GM18526 (cell line): ENCODE data around the gene EYS.

Experiments used
- POLR2A ChIP-seq: IDR thresholded peaks from 3 replicates; pipeline ENCODE4 v1.6.1; 2011; ENCODE audit not compliant: insufficient read length; ENCODE audit errors: extremely low read depth

EYS gene

DNA sequence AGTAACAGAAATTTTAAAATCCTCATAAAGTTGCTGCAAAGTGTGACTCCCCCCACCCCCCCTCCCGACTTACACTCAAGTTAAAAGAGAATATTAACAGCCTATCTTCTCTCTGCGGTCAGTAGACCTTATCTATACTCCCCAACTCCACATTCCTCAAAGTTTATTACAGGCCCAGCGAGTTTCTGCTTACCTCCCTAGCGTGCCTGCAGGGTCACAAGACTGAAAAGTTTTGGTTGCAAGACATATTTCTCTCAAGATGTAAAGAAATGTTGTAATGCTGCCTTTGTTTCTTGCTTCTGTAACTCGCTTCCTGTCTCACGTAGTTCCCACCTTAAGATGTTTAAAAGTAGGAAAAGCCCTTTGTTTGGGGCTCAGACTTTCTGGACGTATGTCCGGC is 1371.8 kb downstream of the EYS start:
- TF ChIP-seq POLR2A: no peak

- TF ChIP-seq POLR2A: no peak
Measured at GRCh38 chr6:64334636-64335035, 1372.4 kb downstream of the EYS start.

DNA sequence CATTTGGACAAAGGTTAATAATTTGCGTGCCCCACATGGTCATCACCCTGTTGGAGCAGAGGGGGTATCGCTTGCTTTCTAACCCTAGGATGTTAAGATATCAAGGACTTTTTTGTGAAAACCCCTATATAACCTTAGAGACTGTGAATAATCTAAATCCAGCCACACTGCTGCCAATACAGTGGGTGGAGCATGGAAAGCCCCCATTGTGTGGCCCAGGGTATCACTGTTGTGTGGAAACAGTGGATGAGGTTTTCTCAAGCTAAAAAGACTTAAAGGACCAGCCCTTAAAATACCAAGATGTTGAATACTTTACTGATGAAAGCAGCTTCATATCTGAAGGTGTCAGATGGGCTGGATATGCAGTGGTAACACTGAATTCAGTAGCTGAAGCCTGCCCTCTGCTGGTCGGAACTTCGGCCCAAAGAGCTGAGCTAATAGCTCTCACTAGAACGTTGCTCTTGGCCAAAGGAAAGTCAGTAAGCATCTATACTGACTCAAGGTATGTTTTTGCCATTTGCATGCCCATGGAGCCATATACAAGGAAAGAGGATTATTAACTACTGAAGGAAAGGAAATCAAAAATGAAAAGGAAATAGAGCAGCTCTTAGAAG is 1376.2 kb downstream of the EYS start:
- no peak for TF ChIP-seq POLR2A

DNA sequence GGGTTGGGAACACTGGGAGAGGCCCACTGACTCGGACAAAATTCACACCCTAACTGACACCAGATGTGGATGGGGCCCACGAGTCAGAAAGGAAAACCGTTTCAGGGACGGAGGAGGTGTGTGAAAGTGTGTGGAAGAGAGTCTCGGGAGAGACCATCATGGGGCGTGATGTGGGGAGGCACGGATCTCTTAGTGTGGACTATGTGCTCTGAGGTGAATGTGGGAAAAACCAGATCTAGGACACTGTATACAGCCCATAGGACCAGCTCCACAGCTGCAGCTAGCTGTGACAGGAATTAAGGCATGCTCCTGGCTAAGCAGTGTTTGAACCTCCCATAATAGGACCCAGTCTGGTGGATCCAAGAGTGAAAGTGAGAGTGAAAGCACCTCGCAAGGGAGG is 1380.1 kb downstream of the EYS start:
- TF ChIP-seq POLR2A: no peak

DNA sequence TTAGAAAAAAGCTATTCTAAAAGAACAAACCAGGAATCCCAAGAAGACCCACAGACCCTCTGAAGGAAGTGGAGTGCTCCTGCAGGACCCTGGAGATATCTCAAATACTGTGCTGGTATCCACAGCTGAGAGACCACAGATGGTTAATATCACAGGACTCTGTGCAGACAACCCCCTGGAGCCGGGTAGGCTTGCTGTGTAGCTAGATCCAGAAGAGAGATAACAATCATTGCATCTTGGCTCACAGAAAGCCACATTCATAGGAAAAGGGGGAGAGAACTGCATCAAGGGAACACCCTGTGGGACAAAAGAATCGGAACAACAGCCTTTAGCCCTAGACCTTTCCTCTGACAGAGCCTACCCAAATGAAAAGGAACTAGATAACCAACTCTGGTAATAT is 1381.9 kb downstream of the EYS start:
- TF ChIP-seq POLR2A: no peak

- TF ChIP-seq POLR2A: no peak
Measured at GRCh38 chr6:64310214-64310613, 1396.8 kb downstream of the EYS start.

GRCh38 chr6:64301307-64302236 is 1405.5 kb downstream of the EYS start:
- no peak for TF ChIP-seq POLR2A

DNA sequence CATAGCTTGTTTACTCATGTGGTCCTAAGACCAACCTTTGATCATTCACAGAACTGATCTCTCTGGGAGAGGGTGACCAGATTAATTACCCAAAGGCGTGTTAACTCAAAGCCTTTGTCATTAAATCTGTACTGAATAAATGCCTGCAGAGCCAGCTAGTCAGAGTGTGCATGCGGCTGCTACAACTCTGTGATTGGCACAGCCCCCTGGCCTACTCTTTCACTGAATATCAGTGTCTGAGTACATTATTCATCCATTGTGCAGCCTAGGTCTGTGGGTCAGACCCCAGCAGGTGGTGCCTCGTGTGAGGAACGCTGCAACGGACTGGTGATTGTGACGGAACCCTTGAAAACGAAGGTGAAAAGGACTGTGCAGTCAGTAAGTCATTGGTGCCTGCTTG is 1407.8 kb downstream of the EYS start:
- no peak for TF ChIP-seq POLR2A

- no peak for TF ChIP-seq POLR2A
Measured at GRCh38 chr6:64294034-64294433, 1413.0 kb downstream of the EYS start.

DNA sequence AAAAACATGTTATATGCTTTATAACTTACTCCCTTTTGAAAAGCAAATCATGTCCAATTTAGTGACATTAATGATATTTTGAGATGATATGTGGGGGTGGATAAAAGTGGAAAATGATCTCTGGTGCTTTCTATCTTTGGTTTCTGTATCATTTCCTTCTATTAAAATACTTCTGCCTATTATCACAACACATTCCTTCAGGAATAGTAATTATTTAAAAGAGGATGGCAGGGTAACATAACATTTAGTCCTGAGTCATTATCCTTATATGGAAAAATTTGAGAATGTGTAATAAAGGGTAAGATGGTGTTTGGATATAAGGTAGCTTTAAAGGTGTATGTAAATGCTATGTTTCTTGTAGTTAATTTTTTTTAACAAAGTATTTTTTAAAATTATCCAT is 1413.7 kb downstream of the EYS start:
- TF ChIP-seq POLR2A: no peak

- TF ChIP-seq POLR2A: no peak
Measured at GRCh38 chr6:64290867-64291266, 1416.2 kb downstream of the EYS start.

GRCh38 chr6:64289931-64290330 is 1417.1 kb downstream of the EYS start:
- no peak for TF ChIP-seq POLR2A

- TF ChIP-seq POLR2A: no peak
Measured at GRCh38 chr6:64288351-64288750, 1418.7 kb downstream of the EYS start.

DNA sequence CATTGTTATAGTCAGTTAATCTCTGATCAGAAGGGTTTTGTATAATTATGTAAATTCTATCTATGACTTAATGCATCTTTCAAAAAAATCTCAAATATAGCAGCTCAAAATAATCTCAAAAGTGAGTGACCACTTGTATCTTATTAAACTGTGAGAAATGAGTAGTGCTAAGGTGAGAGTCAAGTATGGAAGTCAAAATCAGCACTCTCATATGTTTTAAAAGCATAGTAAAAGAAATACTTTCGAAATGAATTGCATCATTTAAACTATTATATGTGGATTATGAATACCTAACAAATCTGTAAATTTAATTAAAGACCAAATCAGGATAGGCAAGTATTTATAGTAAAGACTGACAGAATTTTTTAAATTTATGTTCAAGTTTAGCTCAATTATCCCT is 1425.9 kb downstream of the EYS start:
- no peak for TF ChIP-seq POLR2A

DNA sequence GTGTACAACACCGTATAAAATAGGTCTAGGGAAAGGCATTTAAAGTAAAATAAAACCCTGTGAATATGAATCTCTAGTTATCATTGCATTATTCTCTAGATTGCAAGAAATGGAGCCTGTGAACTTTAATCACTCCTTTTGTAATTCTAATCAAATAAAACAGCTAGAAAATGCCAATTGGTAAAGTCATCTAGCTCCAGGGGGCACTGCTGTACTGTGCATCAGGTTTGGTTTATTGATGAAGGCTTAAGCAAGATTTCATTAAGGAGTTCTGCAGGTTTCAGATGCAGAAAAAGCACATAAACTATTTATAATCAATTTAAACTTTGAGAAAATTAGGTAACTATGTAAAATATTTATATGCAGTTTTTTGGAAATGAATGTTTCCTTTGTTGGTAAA is 1426.5 kb downstream of the EYS start:
- no peak for TF ChIP-seq POLR2A

- no peak for TF ChIP-seq POLR2A
Measured at GRCh38 chr6:64270083-64270482, 1436.9 kb downstream of the EYS start.
